GM18502 (cell line): ENCODE results near the gene ORC2.

Source experiments
- ATAC-seq: cut with Tn5 transposase; IDR thresholded peaks from one replicate; pipeline ENCODE4 v1.9.1; 2021; ENCODE audit warnings: mild to moderate bottlenecking; ENCODE audit not compliant: unreplicated experiment, poor library complexity

Gene ORC2

DNA sequence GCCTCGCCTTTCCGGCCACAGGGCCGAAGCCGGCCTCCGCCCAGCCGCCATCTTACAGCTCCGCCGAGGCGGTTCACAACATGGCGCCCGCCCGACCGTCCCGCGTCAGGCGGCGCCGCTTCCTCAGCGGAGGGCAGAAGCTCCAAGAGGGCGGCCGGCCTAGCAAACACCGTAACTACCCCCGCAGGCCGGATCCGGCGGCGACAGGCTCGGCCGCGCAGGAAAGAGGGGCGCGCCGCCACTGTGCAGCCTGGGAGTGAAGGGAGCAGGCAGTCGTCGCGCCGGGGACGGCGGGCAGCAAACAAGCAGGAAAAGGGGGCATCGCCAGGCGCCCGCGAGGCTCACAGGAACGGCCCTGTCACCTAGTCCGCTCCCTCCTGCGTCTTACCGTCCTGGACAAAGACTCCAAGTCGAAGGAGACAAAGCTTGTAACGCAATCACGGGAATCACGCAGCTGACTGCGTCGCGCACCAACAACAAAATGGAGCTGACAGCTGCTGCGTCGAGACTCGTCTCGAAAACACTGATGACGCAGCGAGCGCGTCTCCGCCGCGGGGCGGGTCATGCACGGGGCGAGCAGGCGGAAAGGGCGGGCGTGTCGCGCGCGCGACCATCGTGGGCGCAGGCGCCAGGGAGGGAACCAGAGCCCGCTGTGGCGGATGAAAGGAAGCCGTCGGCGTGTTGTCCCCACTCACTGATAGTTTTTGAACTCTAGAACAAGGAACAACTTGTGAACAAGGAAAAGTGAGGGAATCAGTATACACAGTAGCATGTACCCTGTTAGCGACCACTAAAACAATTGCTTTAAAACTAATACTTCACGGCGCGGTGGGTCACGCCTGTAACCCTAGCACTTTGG is 99.1 kb downstream of the ORC2 start, which contains the start of gene CLK1:
Gene CLK1 (minus strand): TSS at position 483 of the 859 bp plus-strand sequence. CDS start 2,796 bp downstream, outside the sequence.
- peak; percentile 85 for ATAC-seq

DNA sequence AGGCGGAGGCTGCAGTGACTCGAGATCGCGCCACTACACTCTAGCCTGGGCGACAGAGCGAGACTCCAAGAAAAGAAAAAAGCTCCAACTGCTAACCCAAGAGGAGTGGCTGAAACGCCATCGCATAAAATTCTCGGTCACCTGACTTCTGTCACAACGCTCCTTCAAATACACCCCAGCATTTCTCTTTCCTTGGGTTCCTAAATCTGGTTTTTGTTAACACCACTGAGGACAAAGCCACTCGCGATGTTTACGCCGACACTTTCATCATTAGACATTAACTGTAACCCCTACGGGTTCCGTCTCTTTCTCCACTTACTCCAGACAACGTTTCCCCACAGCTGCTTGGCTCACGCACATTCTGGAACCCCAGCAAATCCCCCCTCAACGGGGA is 99.7 kb downstream of the ORC2 start:
- no peak for ATAC-seq

DNA sequence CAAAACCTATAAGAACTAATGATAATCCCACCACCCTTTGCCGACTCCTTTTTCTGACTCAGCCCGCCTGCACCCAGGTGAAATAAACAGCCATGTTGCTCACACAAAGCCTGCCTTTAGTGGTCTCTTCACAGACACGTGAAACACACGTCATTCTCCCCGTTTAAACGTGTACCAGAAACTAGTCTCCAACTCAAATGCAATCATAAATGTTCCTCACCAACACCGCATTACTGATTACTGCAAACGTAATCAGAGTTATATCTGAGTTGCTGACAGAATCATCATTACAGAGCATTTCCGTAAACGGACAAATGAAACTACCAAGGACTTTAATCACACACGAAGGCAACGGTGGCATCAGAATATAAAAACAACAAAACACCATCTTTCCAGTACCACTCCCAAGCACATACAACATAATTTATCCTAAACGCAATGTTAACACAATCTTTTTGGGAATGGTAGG is 100.9 kb downstream of the ORC2 start:
- ATAC-seq: no peak

DNA sequence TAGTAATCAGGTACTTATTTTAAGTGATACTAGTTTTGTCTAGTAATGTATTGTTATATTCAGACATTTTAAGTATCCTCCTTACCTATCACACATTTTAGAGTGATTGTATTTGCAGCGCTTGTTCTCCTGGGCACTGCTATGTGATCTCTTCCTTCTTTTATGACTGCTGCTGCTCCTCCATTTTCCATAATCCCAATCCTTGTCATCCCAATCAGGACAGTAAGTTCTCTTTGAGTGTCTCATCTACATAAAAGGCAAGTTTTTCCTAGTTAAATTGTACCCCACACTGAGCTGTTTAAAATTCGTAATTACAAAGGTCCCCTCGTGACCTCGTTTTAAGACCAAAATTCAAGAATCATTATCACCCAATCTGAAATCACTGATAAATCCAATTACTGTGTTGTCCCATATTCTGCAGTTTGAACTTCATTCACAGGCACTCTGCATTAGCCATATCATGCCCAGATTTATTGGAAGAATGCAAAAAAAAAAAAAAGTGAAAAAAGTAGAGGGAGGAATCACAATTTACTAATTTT is 101.8 kb downstream of the ORC2 start:
- no peak for ATAC-seq

DNA sequence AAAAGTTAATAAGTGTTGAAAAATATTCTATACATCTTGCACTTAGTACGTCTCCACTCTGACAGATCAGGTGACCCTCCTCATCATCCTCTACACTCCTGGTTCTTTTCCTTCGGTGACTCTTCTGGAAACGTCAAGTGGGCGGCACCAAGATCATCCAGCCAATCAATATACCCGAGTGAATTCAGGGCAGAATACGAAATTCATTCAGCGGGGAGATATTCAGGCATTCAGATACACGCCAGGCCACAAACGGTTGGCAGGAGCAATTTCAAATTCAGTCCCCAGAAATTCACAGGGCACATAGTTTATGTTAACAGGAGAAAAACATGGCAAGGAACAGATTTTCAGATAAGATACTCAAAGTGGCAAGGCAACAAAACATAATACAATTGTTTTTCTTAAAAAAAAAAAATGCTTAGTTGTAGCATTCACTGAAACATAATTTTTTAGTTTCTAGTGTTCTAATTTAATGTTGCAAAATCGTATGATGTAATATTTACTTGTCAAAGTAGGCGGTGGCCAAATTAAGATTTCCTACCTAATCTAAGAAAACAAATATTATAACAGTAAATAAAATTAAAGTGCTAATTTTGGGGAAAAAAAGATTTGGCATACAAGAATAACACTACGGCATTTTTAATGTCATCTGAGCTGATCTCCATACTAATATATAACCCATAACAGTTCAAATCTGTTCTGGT is 103.2 kb downstream of the ORC2 start:
- no peak for ATAC-seq
